Suprapubic skin (tissue), 3 donors: Measurements from ENCODE around the gene ANKRD17.

Source experiments
- EP300 ChIP-seq: sonication (generic); formaldehyde crosslinking; IDR thresholded peaks from one replicate; pipeline ENCODE4 v1.6.1; 2017; ENCODE audit warnings: antibody characterized with exemption
- POLR2A ChIP-seq, 2 donors: fragments of 450-650 bp; IDR thresholded peaks; one replicate each; pipeline ENCODE4 v1.6.1; 2017; ENCODE audit warnings: antibody characterized with exemption in 2 of 2, mild to moderate bottlenecking in 2 of 2, moderate library complexity in 2 of 2
- TF ChIP-seq, protein P1 (sequence below), 2 donors: fragments of 200-600 bp in 1 of 2; fragments of 450-650 bp in 1 of 2; sonication (generic) in 1 of 2; IDR thresholded peaks; one replicate each; pipeline ENCODE4 v1.5.1; 2016 to 2019; ENCODE audit warnings: antibody characterized with exemption in 2 of 2, mild to moderate bottlenecking in 1 of 2, moderate library complexity in 1 of 2

DNA sequence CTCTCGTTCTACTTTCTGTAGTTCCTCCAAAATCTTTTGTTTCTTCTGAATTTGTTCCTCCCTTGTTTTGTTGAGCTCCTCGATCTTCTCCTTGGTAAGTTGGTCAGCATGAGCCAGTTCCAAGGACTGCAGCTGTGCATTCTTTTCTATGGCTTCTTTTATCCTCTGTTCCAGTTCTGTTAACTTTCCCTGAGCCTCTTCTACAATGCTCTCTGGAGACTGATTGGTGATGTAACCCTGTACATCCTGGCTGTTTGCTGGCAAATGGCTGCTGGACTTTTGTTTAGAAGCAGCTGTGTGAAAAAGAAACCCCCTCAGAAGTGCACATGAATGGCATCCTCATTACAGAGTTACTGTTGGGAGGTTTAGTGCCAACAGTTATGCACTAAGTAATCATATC is 118.6 kb downstream of the ANKRD17 start:
- TF ChIP-seq, protein P1, sequence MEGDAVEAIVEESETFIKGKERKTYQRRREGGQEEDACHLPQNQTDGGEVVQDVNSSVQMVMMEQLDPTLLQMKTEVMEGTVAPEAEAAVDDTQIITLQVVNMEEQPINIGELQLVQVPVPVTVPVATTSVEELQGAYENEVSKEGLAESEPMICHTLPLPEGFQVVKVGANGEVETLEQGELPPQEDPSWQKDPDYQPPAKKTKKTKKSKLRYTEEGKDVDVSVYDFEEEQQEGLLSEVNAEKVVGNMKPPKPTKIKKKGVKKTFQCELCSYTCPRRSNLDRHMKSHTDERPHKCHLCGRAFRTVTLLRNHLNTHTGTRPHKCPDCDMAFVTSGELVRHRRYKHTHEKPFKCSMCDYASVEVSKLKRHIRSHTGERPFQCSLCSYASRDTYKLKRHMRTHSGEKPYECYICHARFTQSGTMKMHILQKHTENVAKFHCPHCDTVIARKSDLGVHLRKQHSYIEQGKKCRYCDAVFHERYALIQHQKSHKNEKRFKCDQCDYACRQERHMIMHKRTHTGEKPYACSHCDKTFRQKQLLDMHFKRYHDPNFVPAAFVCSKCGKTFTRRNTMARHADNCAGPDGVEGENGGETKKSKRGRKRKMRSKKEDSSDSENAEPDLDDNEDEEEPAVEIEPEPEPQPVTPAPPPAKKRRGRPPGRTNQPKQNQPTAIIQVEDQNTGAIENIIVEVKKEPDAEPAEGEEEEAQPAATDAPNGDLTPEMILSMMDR (IDR thresholded peaks at IDR 0.05) = no peak
- TF ChIP-seq POLR2A (IDR thresholded peaks at IDR 0.05) = no peak
- no peak for TF ChIP-seq EP300
